SK-N-MC (cell line): ENCODE measurements around the gene RGL3.
A peak's percentile ranks its signal among the peaks of the same experiment; 100 is the strongest.

Source experiments
- EZH2 ChIP-seq: fragments of 200-600 bp; sonication (generic); IDR thresholded peaks from one replicate; pipeline ENCODE4 v1.6.1; 2017; ENCODE audit warnings: antibody characterized with exemption
- FOXP2 ChIP-seq: optimal IDR thresholded peaks from 2 replicates; pipeline ENCODE3; 2011; ENCODE audit warnings: mild to moderate bottlenecking, moderate library complexity; ENCODE audit not compliant: insufficient read depth; ENCODE audit errors: extremely low read length, control extremely low read depth
- POLR2AphosphoS5 ChIP-seq: IDR thresholded peaks from 2 replicates; pipeline ENCODE4 v1.6.1; 2012; ENCODE audit warnings: mild to moderate bottlenecking, low read depth, low read length, borderline replicate concordance

- peak; percentile 47 for TF ChIP-seq EZH2
- no peak for TF ChIP-seq FOXP2
- no peak for TF ChIP-seq POLR2AphosphoS5
Observed at GRCh38 chr19:11420429-11421370, 1.6 kb upstream of the RGL3 start.
